Activated CD4-positive, alpha-beta memory T cell treated with anti-CD3 and anti-CD28 coated beads for 36 hours (primary cell): ENCODE measurements around the gene FOXJ1. TPM values are rescaled to one million over a fixed set of nuclear protein-coding genes. Genes with fewer than 3 reads are reported as not detected.

ENCODE experiments used
- CTCF ChIA-PET: fragments of 350-600 bp; sonication (Branson Sonifier 250); formaldehyde crosslinking; loops from one replicate; lab custom pipeline; 2021; ENCODE audit warnings: antibody characterized with exemption, inconsistent platforms; lab: Charles Lee
- POLR2A ChIA-PET: fragments of 350-600 bp; sonication (Branson Sonifier 250); formaldehyde crosslinking; loops from one replicate; lab custom pipeline; 2021; ENCODE audit warnings: antibody characterized with exemption; lab: Charles Lee
- DNase-seq: peaks from one replicate; pipeline ENCODE4 v3.0.0-alpha.2; 2020
- H3K27ac Mint-ChIP-seq: one replicate; pipeline ENCODE4 v1.8.0; 2021; ENCODE audit warnings: mixed read lengths
- H3K27me3 Mint-ChIP-seq: one replicate; pipeline ENCODE4 v1.8.0; 2021; ENCODE audit warnings: mixed read lengths
- H3K36me3 Mint-ChIP-seq: one replicate; pipeline ENCODE4 v1.8.0; 2021; ENCODE audit warnings: mixed read lengths
- H3K4me1 Mint-ChIP-seq: one replicate; pipeline ENCODE4 v1.8.0; 2021; ENCODE audit warnings: low read depth, mixed read lengths
- H3K4me3 Mint-ChIP-seq: one replicate; pipeline ENCODE4 v1.8.0; 2021; ENCODE audit warnings: mild to moderate bottlenecking, mixed read lengths
- H3K9me3 Mint-ChIP-seq: one replicate; pipeline ENCODE4 v1.8.0; 2021; ENCODE audit warnings: mixed read lengths
- intact Hi-C: fragments of 100-400 bp; cut with micrococcal nuclease; formaldehyde crosslinking; loops from one replicate; pipeline ENCODE4 v1.15.1; 2023
- total RNA-seq, 2 experiments: library from RNA; stranded (reverse); gene quantifications; one replicate each; pipeline ENCODE4 v1.2.3, GENCODE V29; 2021

The FOXJ1 gene
- total RNA-seq, 2 experiments from 2014 or later: 0.22 to 0.29 TPM

DNA sequence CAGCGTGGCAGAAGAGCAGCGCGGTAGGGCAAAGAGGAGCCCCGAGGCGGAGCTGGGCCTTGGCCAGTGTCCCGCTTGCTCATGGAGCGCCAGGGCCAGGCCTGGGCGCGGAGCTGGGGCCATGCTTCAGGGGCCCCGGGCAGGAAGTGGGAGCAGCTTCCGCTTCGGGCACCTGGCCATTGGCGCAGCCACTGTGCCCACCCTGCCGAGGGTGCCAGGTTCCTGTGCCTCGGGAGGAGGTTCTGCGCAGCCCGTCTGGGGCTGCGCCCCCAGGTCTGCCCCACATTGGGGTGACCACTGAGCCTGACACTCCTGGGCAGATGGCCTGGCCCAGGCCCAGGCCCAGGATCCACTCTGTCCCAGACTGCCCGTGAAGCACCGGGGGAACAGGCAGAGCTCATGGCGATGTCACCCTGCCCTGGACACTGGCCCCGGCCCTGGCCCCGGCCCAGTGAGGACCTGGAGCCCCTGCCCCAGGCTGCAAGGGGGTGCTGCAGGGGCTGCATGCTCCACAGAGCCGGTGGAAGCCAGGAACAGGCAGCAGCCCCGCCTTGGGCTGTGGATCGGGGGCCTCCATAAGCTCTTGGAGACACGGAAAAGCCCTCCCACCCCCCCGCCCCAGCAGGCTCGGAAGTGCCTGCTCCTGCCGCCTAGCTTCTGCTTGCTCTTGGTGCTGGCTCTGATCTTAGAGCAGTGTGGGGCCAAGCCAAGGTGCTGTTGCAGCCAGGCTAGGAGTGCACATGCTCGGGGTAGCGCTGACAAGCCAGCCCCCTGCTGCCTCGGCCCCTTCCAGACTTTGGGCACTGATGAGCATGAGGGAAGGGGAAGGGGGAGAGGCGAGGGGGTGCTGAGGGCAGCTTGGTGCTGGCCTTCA, 35.9 kb upstream of the FOXJ1 start:
- H3K9me3 Mint-ChIP-seq: no peaks in the 10 kb centered on the region
- ChIA-PET CTCF (interaction anchor here (0.6 to 9.3 kb wide), 3 partner anchors 103 to 1311 kb away, joined by 3 to 114 read pairs (median 4); no protein-coding TSS in a partner anchor), POLR2A (interaction anchor here (0.6 kb wide), 2 partner anchors 39 to 204 kb away, joined by 3 read pairs; no protein-coding TSS in a partner anchor)
- peak overlapping the region; percentile 21 for H3K27ac Mint-ChIP-seq
- DNase-seq: no peak
- intact Hi-C loops: no loop called here
- peaks cover 32% of the 10 kb centered on the region for H3K4me1 Mint-ChIP-seq
- H3K4me3 Mint-ChIP-seq: no peak overlapping the region
- H3K27me3 Mint-ChIP-seq: no peaks in the 10 kb centered on the region
- H3K36me3 Mint-ChIP-seq: peaks cover 2% of the 10 kb centered on the region

GRCh38 chr17:76174037-76174436, 33.0 kb upstream of the FOXJ1 start:
- ChIA-PET POLR2A (no interaction called here), CTCF (interaction anchor here (0.7 to 1.4 kb wide), 3 partner anchors 8 to 129 kb away, joined by 3 to 9 read pairs (median 4); no protein-coding TSS in a partner anchor)
- no peak overlapping the region for H3K27ac Mint-ChIP-seq

DNA sequence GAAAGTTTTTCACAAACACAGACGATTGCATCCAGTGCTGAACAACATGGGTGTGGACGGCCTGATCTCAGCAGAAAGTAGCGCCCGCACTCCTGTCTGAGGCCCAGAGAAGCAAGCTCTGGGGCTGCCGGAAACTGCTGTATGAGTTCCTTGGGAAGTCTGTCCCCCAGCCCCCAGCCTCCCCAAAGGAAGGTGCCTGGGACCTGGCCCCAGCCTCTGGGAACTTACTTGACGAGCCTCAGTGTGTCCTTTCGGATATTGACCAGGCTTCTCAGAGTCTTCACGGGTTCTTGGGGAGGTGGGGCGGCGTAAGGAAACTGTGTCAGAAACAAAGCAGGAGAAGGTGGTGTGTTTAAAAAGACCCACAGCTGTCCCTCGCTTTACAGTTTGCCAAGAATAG, 32.4 kb upstream of the FOXJ1 start:
- Mint-ChIP-seq H3K4me1 (peaks cover 2% of the 10 kb centered on the region), H3K27me3 (no peaks in the 10 kb centered on the region), H3K4me3 (no peak overlapping the region), H3K36me3 (peaks cover 2% of the 10 kb centered on the region), H3K27ac (no peak overlapping the region), H3K9me3 (no peaks in the 10 kb centered on the region)
- POLR2A ChIA-PET: no interaction called here
- DNase-seq: no peak
- intact Hi-C loops: no loop called here
- CTCF ChIA-PET: interaction anchor here (1.4 kb wide), 2 partner anchors 8 to 106 kb away, joined by 4 to 9 read pairs; no protein-coding TSS in a partner anchor

More at GRCh38 chr17:76174037-76174436, 33.0 kb upstream of the FOXJ1 start:
- Mint-ChIP-seq H3K9me3 (no peaks in the 10 kb centered on the region), H3K36me3 (peaks cover 2% of the 10 kb centered on the region), H3K4me3 (no peak overlapping the region), H3K4me1 (peaks cover 8% of the 10 kb centered on the region), H3K27me3 (no peaks in the 10 kb centered on the region)
- no peak for DNase-seq
- intact Hi-C loops: no loop called here

- CTCF ChIA-PET: interaction anchor here (1.0 to 2.0 kb wide), 2 partner anchors 10 to 108 kb away, joined by 4 to 8 read pairs; no protein-coding TSS in a partner anchor
- H3K36me3 Mint-ChIP-seq: peaks cover 2% of the 10 kb centered on the region
- no peaks in the 10 kb centered on the region for H3K27me3 Mint-ChIP-seq
- no peaks in the 10 kb centered on the region for H3K4me1 Mint-ChIP-seq
- DNase-seq: no peak
- POLR2A ChIA-PET: no interaction called here
- no peaks in the 10 kb centered on the region for H3K9me3 Mint-ChIP-seq
- H3K4me3 Mint-ChIP-seq: no peak overlapping the region
- H3K27ac Mint-ChIP-seq: no peak overlapping the region
- intact Hi-C loops: no loop called here
Measured at GRCh38 chr17:76171706-76172105, 30.7 kb upstream of the FOXJ1 start.

- peaks cover 2% of the 10 kb centered on the region for H3K36me3 Mint-ChIP-seq
Measured at GRCh38 chr17:76170114-76170513, 29.1 kb upstream of the FOXJ1 start.

GRCh38 chr17:76166906-76167305, 25.9 kb upstream of the FOXJ1 start:
- ChIA-PET CTCF (interaction anchor here (0.7 to 1.6 kb wide), 6 partner anchors 13 to 231 kb away, joined by 3 to 8 read pairs (median 3); no protein-coding TSS in a partner anchor), POLR2A (interaction anchor here (1.2 kb wide), 1 partner anchor 12 kb away, joined by 6 read pairs; no protein-coding TSS in a partner anchor)
- Mint-ChIP-seq H3K4me1 (peaks cover 8% of the 10 kb centered on the region), H3K36me3 (peaks cover 5% of the 10 kb centered on the region), H3K9me3 (no peaks in the 10 kb centered on the region), H3K27me3 (no peaks in the 10 kb centered on the region), H3K4me3 (no peak overlapping the region), H3K27ac (no peak overlapping the region)
- no peak for DNase-seq
- intact Hi-C loops: no loop called here

More at GRCh38 chr17:76170114-76170513, 29.1 kb upstream of the FOXJ1 start:
- H3K27ac Mint-ChIP-seq: no peak overlapping the region
- no peak overlapping the region for H3K4me3 Mint-ChIP-seq
- ChIA-PET CTCF (interaction anchor here (1.0 to 2.1 kb wide), 3 partner anchors 12 to 228 kb away, joined by 3 to 10 read pairs (median 4); no protein-coding TSS in a partner anchor), POLR2A (interaction anchor here (1.2 kb wide), 1 partner anchor 10 kb away, joined by 3 read pairs; no protein-coding TSS in a partner anchor)
- H3K9me3 Mint-ChIP-seq: no peaks in the 10 kb centered on the region
- H3K27me3 Mint-ChIP-seq: no peaks in the 10 kb centered on the region
- no peak for DNase-seq
- intact Hi-C loops: no loop called here
- peaks cover 8% of the 10 kb centered on the region for H3K4me1 Mint-ChIP-seq

- Mint-ChIP-seq H3K4me3 (no peak overlapping the region), H3K27ac (peak overlapping the region; percentile 11), H3K27me3 (no peaks in the 10 kb centered on the region), H3K9me3 (no peaks in the 10 kb centered on the region), H3K4me1 (peaks cover 8% of the 10 kb centered on the region), H3K36me3 (peaks cover 9% of the 10 kb centered on the region)
- CTCF ChIA-PET: interaction anchor here (0.6 to 1.6 kb wide), 7 partner anchors 14 to 231 kb away, joined by 3 to 8 read pairs (median 3); no protein-coding TSS in a partner anchor
- DNase-seq: peak; percentile 55
- intact Hi-C loops: no loop called here
- POLR2A ChIA-PET: interaction anchor here (0.6 to 1.2 kb wide), 2 partner anchors 13 to 16 kb away, joined by 3 to 6 read pairs; no protein-coding TSS in a partner anchor
Measured at GRCh38 chr17:76166168-76166567, 25.1 kb upstream of the FOXJ1 start.

DNA sequence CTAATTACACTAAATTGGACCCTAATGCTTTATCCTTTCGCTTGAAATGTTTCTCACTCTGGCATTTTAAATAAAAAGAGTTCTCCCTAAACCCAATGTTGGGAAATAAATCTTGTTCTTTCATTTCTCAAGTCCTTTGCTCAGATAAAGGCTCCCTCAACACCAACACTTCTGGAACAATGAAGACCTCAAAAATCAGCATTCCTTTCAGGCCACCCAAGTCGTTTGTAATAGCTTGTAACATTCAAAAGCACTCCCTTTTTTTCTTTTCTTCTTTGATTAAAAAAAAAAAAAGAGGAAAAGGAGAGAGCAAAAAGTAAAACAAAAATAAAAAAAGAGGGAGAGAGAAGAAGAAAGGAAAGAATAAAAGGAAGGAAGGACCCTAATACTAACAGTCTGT, 23.3 kb upstream of the FOXJ1 start:
- intact Hi-C loops: no loop called here

GRCh38 chr17:76163919-76164318, 22.9 kb upstream of the FOXJ1 start:
- no peaks in the 10 kb centered on the region for H3K27me3 Mint-ChIP-seq
- CTCF ChIA-PET: interaction anchor here (1.8 kb wide), 1 partner anchor 116 kb away, joined by 4 read pairs; no protein-coding TSS in a partner anchor

More for the DNA sequence above, 23.3 kb upstream of the FOXJ1 start:
- H3K27me3 Mint-ChIP-seq: no peaks in the 10 kb centered on the region
- ChIA-PET POLR2A (no interaction called here), CTCF (interaction anchor here (1.8 kb wide), 1 partner anchor 116 kb away, joined by 4 read pairs; no protein-coding TSS in a partner anchor)
- no peak overlapping the region for H3K4me3 Mint-ChIP-seq
- no peak for DNase-seq
- no peaks in the 10 kb centered on the region for H3K9me3 Mint-ChIP-seq
- peaks cover 11% of the 10 kb centered on the region for H3K36me3 Mint-ChIP-seq
- peaks cover 8% of the 10 kb centered on the region for H3K4me1 Mint-ChIP-seq
- H3K27ac Mint-ChIP-seq: no peak overlapping the region

DNA sequence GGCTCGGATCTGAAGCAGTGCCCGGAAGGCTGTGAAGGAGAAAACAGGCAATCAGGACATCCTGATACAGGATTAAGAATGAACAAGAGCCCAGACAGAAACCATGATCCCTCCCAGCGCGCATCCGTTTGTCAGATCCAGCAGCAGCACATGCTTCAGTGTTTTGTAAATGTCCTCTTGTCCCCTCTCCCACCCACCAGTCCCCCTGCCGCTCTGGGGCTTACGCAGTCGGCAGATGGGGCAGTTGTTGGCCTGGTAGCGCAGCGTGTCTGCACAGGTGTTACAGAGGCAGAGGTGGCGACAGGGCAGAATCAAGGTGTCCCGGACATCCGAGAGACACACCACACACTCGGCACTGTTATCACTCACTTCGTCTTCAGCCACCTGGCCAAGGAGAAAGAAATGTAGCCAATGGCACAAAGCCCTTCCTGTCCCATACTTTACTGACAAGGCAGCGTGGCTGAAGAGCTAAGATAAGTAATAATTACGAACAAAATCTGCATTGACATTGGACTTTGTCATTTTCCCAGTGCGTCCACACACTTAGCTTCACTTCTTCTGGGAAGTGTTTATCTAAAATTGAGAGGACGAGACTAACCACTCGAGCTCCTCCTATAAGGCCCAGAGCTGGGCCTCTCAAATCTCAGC, 20.7 kb upstream of the FOXJ1 start:
- no peaks in the 10 kb centered on the region for H3K27me3 Mint-ChIP-seq
- intact Hi-C loops: no loop called here
- peak overlapping the region; percentile 28 for H3K27ac Mint-ChIP-seq
- no peak for DNase-seq
- H3K36me3 Mint-ChIP-seq: peaks cover 28% of the 10 kb centered on the region
- H3K9me3 Mint-ChIP-seq: no peaks in the 10 kb centered on the region
- POLR2A ChIA-PET: no interaction called here
- no peak overlapping the region for H3K4me3 Mint-ChIP-seq
- peaks cover 8% of the 10 kb centered on the region for H3K4me1 Mint-ChIP-seq
- CTCF ChIA-PET: interaction anchor here (0.9 kb wide), 1 partner anchor 114 kb away, joined by 4 read pairs; no protein-coding TSS in a partner anchor

More at GRCh38 chr17:76163919-76164318, 22.9 kb upstream of the FOXJ1 start:
- H3K4me1 Mint-ChIP-seq: peaks cover 8% of the 10 kb centered on the region
- DNase-seq: no peak
- H3K36me3 Mint-ChIP-seq: peaks cover 14% of the 10 kb centered on the region
- no peak overlapping the region for H3K27ac Mint-ChIP-seq
- intact Hi-C loops: no loop called here
- no peak overlapping the region for H3K4me3 Mint-ChIP-seq
- POLR2A ChIA-PET: no interaction called here
- no peaks in the 10 kb centered on the region for H3K9me3 Mint-ChIP-seq

GRCh38 chr17:76160896-76161528, 20.0 kb upstream of the FOXJ1 start:
- peaks cover 3% of the 10 kb centered on the region for H3K4me1 Mint-ChIP-seq
- no peak overlapping the region for H3K4me3 Mint-ChIP-seq
- H3K27me3 Mint-ChIP-seq: no peaks in the 10 kb centered on the region
- H3K9me3 Mint-ChIP-seq: no peaks in the 10 kb centered on the region
- intact Hi-C loops: no loop called here
- ChIA-PET CTCF (interaction anchor here (0.9 to 1.4 kb wide), 3 partner anchors 9 to 40 kb away, joined by 3 to 6 read pairs (median 3); no protein-coding TSS in a partner anchor), POLR2A (no interaction called here)
- H3K27ac Mint-ChIP-seq: peak overlapping the region; percentile 28
- peaks cover 30% of the 10 kb centered on the region for H3K36me3 Mint-ChIP-seq
- DNase-seq: no peak
